Inferior parietal cortex (tissue), 1 donor: Measurements from ENCODE around the gene FBXO5.
"Not testable (repeated sequence)": the region's sequence is repeated elsewhere in the genome, so short reads cannot be mapped to it uniquely, and the experiment has no call there.

Source experiments
- DNase-seq: peaks from one replicate; pipeline ENCODE4 v3.0.0-alpha.2; 2016; ENCODE audit errors: extremely low spot score

FBXO5 gene

GRCh38 chr6:152993431-152993830 is 10.6 kb upstream of the FBXO5 start:
- DNase-seq = no peak

- DNase-seq = no peak
Observed at GRCh38 chr6:152986978-152987377, 4.1 kb upstream of the FBXO5 start.

- DNase-seq = not testable (repeated sequence)
Observed at GRCh38 chr6:152985300-152985699, 2.5 kb upstream of the FBXO5 start.

- DNase-seq = no peak
Observed at GRCh38 chr6:152984513-152984872, 1.7 kb upstream of the FBXO5 start.

GRCh38 chr6:152983637-152984512 is 1.0 kb upstream of the FBXO5 start:
- peak; percentile 98 for DNase-seq

- no peak for DNase-seq
Observed at GRCh38 chr6:152981989-152982903, 595 bp downstream of the FBXO5 start.

GRCh38 chr6:152981219-152981618 is 1.6 kb downstream of the FBXO5 start:
- DNase-seq = no peak

- no peak for DNase-seq
Observed at GRCh38 chr6:152980656-152981055, 2.2 kb downstream of the FBXO5 start.

GRCh38 chr6:152979116-152979515 is 3.7 kb downstream of the FBXO5 start:
- DNase-seq = no peak

GRCh38 chr6:152978058-152978457 is 4.8 kb downstream of the FBXO5 start:
- no peak for DNase-seq

GRCh38 chr6:152977556-152977955 is 5.3 kb downstream of the FBXO5 start:
- DNase-seq = no peak

- no peak for DNase-seq
Observed at GRCh38 chr6:152976749-152977148, 6.1 kb downstream of the FBXO5 start.

GRCh38 chr6:152975204-152975915 is 7.5 kb downstream of the FBXO5 start:
- DNase-seq = no peak

GRCh38 chr6:152973916-152974315 is 8.9 kb downstream of the FBXO5 start:
- DNase-seq = no peak

GRCh38 chr6:152969688-152970418 is 13.0 kb downstream of the FBXO5 start:
- no peak for DNase-seq

- DNase-seq = not testable (repeated sequence)
Observed at GRCh38 chr6:152966168-152966894, 16.5 kb downstream of the FBXO5 start.

- DNase-seq = no peak
Observed at GRCh38 chr6:152959333-152959732, 23.5 kb downstream of the FBXO5 start.

- DNase-seq = no peak
Observed at GRCh38 chr6:152957796-152958195, 25.0 kb downstream of the FBXO5 start.

- no peak for DNase-seq
Observed at GRCh38 chr6:152954443-152954842, 28.4 kb downstream of the FBXO5 start.

GRCh38 chr6:152952866-152953509 is 29.9 kb downstream of the FBXO5 start:
- peak; percentile 71 for DNase-seq
